H1 (cell line): ENCODE data around the gene MOB1B.

Experiments used
- CTCF ChIP-seq, 3 experiments: IDR thresholded peaks; 1 replicate in 2 of 3; 2 replicates in 1 of 3; pipeline versions ENCODE4 v1.5.1 to v1.6.1; 2011; ENCODE audit warnings: low read length in 3 of 3, mild to moderate bottlenecking in 3 of 3, inconsistent platforms in 2 of 3, low read depth in 1 of 3, moderate library complexity in 1 of 3; ENCODE audit not compliant: insufficient read depth in 1 of 3; ENCODE audit errors: control extremely low read depth in 1 of 3
- POLR2A ChIP-seq, 2 experiments: IDR thresholded peaks; 1 replicate in 1 of 2; 2 replicates in 1 of 2; pipeline ENCODE4 v1.6.1; 2011; ENCODE audit warnings: low read depth in 2 of 2, low read length in 2 of 2, mild to moderate bottlenecking in 2 of 2; ENCODE audit errors: control extremely low read depth in 1 of 2

GRCh38 chr4:70914631-70915030 lies 12.5 kb downstream of the MOB1B start:
- no peak for TF ChIP-seq POLR2A (IDR thresholded peaks at IDR 0.05; ENCODE audit: control extremely low read depth in 1 of 2, low read depth in 2 of 2, low read length in 2 of 2)
- TF ChIP-seq CTCF (IDR thresholded peaks at IDR 0.05; ENCODE audit: control extremely low read depth in 1 of 3, insufficient read depth in 1 of 3, low read depth in 1 of 3, low read length in 3 of 3), result no peak
